AG04450 (cell line): ENCODE measurements around the gene CST1. TPM values are rescaled to one million over a fixed set of nuclear protein-coding genes. Genes with fewer than 3 reads are reported as not detected.

ENCODE experiments used
- CTCF ChIA-PET: fragments of 300-600, 350-600 bp; formaldehyde crosslinking; extraction: SDS; loops from one replicate; lab custom pipeline; 2022; ENCODE audit warnings: antibody characterized with exemption, inconsistent platforms; lab: Charles Lee
- POLR2A ChIA-PET: fragments of 350-600 bp; formaldehyde crosslinking; extraction: SDS; loops from one replicate; lab custom pipeline; 2021; ENCODE audit warnings: antibody characterized with exemption, inconsistent platforms; lab: Yijun Ruan, JAX
- DNase-seq: peaks from one replicate; pipeline ENCODE4 v3.0.0-alpha.2; 2011; ENCODE audit warnings: low read depth, low spot score
- H3K27ac ChIP-seq: one replicate; pipeline ENCODE4 v1.5.1; 2012; ENCODE audit warnings: low read depth, low read length, control low read depth
- H3K27me3 ChIP-seq: one replicate; pipeline ENCODE4 v1.6.0; 2012; ENCODE audit warnings: low read length; ENCODE audit not compliant: control insufficient read depth, insufficient read depth
- H3K4me3 ChIP-seq: 2 replicates; pipeline ENCODE4 v1.5.1; 2011; ENCODE audit warnings: mild to moderate bottlenecking, low read depth, low read length, control low read depth
- H3K9me3 ChIP-seq: 2 replicates; pipeline ENCODE4 v1.5.1; 2012; ENCODE audit warnings: low read length; ENCODE audit not compliant: control insufficient read depth, insufficient read depth
- polyA plus RNA-seq: library from polyadenylated mRNA; depleted of rRNA; stranded (reverse); fragments of >200 nt; gene quantifications from 2 replicates; pipeline ENCODE4 v1.2.3, GENCODE V29; 2011
- TF ChIP-seq, protein P1 (sequence below): IDR thresholded peaks from 2 replicates; pipeline ENCODE4 v1.5.1; 2011; ENCODE audit warnings: low read depth, low read length, control low read depth, inconsistent platforms

CST1 gene
- polyA plus RNA-seq, 1 experiment, result not detected

GRCh38 chr20:23754731-23755130, 4.0 kb upstream of the CST1 start:
- no peaks in the 10 kb centered on the region for H3K9me3 ChIP-seq
- ChIA-PET POLR2A (no interaction called here), CTCF (no interaction called here)
- no peak overlapping the region for H3K27ac ChIP-seq
- no peaks in the 10 kb centered on the region for H3K27me3 ChIP-seq
- no peak for DNase-seq
- no peak overlapping the region for H3K4me3 ChIP-seq
- TF ChIP-seq, protein P1, sequence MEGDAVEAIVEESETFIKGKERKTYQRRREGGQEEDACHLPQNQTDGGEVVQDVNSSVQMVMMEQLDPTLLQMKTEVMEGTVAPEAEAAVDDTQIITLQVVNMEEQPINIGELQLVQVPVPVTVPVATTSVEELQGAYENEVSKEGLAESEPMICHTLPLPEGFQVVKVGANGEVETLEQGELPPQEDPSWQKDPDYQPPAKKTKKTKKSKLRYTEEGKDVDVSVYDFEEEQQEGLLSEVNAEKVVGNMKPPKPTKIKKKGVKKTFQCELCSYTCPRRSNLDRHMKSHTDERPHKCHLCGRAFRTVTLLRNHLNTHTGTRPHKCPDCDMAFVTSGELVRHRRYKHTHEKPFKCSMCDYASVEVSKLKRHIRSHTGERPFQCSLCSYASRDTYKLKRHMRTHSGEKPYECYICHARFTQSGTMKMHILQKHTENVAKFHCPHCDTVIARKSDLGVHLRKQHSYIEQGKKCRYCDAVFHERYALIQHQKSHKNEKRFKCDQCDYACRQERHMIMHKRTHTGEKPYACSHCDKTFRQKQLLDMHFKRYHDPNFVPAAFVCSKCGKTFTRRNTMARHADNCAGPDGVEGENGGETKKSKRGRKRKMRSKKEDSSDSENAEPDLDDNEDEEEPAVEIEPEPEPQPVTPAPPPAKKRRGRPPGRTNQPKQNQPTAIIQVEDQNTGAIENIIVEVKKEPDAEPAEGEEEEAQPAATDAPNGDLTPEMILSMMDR, result no peak

- no peak overlapping the region for H3K27ac ChIP-seq
- TF ChIP-seq, protein P1, result no peak
- ChIA-PET CTCF (no interaction called here), POLR2A (no interaction called here)
- DNase-seq, result no peak
- no peaks in the 10 kb centered on the region for H3K27me3 ChIP-seq
- no peak overlapping the region for H3K4me3 ChIP-seq
- H3K9me3 ChIP-seq, result no peaks in the 10 kb centered on the region
Observed at GRCh38 chr20:23753589-23753988, 2.9 kb upstream of the CST1 start.

GRCh38 chr20:23753194-23753548, 2.4 kb upstream of the CST1 start:
- TF ChIP-seq, protein P1, result no peak
- CTCF ChIA-PET, result no interaction called here
- no peak for DNase-seq
- Histone ChIP-seq H3K9me3 (no peaks in the 10 kb centered on the region), H3K27me3 (no peaks in the 10 kb centered on the region), H3K27ac (no peak overlapping the region), H3K4me3 (no peak overlapping the region)
- POLR2A ChIA-PET, result no interaction called here

DNA sequence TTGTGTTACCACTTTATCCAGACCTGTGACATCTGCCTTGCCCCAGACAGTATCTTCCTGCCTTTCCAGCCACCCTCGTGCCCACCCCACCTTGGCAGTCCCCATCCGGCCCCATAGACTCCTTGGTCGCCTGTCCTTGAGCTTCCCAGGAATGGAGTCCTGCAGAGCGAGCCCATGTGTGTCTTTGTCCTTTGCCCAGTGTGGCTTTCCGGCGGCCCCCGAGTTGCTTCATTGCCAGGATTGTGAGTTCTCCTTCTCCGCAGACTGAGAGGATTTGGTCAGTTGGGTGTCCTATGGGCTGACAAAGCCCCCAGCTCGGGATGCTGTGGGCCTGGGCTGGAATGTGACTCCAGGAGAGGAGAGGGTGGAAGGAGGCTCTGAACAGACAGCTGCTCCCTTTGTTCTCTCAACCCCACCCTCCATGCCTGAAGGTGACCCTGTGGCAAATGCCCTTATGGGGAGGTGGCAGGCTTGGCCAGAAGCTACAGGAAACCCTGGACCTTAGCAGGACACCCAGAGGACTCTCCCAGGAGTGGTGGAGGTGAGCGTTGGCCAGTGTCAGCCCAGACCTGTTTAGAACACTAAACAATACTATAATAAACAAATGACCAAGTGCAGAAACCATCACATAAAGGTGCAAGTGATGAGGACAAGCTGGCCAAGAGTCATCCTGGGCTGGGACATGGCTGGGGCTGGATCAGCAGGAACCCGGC, 1.9 kb upstream of the CST1 start:
- TF ChIP-seq, protein P1, result no peak
- no peak for DNase-seq
- no peak overlapping the region for H3K4me3 ChIP-seq
- H3K27ac ChIP-seq, result no peak overlapping the region
- no peaks in the 10 kb centered on the region for H3K9me3 ChIP-seq
- no peaks in the 10 kb centered on the region for H3K27me3 ChIP-seq
- ChIA-PET CTCF (no interaction called here), POLR2A (no interaction called here)

DNA sequence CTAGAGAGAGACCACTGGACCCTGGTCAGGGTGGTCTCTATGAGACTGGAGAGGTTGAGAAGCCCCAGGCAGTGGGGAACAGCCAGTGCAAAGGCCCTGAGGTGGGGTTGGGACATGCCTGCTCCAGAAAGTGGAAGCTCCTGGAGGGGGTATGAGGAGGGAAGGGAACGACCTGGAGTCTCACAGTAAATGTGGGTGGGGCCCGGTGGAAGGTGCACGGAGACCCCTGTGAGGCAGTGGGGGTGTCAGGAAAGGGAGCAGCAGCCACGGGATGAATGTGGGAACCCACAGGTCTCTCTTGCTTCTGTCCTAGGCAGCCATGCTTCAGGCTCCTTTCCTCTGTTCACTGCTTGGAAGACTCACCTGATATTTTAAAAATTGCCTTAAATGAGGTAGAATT, 1.3 kb upstream of the CST1 start:
- POLR2A ChIA-PET, result no interaction called here
- no peaks in the 10 kb centered on the region for H3K27me3 ChIP-seq
- CTCF ChIA-PET, result no interaction called here
- no peak overlapping the region for H3K27ac ChIP-seq
- no peaks in the 10 kb centered on the region for H3K9me3 ChIP-seq
- TF ChIP-seq, protein P1, result no peak
- no peak overlapping the region for H3K4me3 ChIP-seq
- no peak for DNase-seq
